GM10266 (cell line): ENCODE results near the gene PRMT9.

Source experiments
- DNase-seq: peaks from one replicate; pipeline ENCODE4 v3.0.0; 2012; ENCODE audit errors: extremely low spot score
- CTCF ChIP-seq: IDR thresholded peaks from 2 replicates; pipeline ENCODE4 v1.5.1; 2012; ENCODE audit warnings: mild to moderate bottlenecking, low read depth; ENCODE audit not compliant: control insufficient read depth, insufficient read depth; ENCODE audit errors: missing control alignments

PRMT9 gene

GRCh38 chr4:147724468-147725201 lies 40.7 kb upstream of the PRMT9 start:
- DNase-seq, result no peak
- no peak for TF ChIP-seq CTCF

DNA sequence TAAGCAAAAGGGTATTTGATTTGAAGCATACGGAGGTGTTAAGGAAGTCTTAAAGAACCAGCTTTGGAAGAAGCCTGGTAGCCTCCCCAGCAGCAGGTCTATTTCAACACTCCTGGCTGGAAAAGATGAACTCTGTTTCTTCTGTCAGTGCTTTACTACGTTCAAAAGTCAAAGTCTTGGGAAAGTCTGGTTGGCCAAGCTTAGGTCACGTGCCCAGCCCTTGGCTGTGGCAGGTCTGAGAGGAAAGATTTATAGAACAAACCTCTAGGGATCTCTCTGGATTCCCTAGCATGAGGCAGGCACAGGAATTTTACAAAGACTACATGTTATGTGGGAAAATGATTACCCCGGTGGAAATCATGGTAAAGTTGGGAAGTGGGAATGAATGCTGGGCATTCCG lies 39.4 kb upstream of the PRMT9 start:
- TF ChIP-seq CTCF, result no peak
- no peak for DNase-seq

GRCh38 chr4:147717878-147718277 lies 33.9 kb upstream of the PRMT9 start:
- TF ChIP-seq CTCF, result no peak
- peak; percentile 47 for DNase-seq

DNA sequence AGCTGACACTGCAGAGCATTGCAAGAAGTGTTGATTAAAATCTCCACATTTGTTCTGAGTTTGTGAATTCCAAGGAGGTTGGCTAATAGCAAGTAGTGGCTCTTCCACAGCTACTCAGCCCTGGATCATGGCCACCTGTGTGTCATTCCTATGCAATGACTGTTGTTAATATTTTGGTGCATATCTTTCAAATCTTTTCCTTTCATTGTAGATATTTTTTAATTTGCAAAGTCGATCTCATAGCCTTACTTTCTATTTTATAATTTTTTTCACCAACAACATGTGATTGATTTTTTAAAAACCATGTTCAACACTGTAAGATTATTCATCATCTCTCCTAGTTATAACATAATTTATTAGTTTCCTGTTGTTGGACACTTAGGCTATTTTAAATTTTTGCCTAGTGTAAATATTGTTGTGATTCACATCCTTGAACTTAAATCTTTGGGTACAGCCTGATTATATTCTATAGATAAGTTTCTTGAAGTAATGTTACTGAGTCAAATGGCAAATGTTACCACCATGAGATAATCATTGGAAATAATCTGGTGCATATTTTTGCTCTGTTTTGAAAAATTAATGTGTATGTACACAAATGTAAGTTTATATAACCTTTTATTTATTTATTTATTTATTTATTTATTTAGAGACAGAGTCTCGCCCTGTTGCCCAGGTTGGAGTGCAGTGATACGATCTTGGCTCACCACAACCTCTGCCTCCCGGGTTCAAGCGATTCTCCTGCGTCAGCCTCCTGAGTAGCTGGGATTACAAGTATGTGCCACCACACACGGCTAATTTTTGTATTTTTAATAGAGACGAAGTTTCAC lies 30.8 kb upstream of the PRMT9 start:
- TF ChIP-seq CTCF, result no peak
- no peak for DNase-seq

DNA sequence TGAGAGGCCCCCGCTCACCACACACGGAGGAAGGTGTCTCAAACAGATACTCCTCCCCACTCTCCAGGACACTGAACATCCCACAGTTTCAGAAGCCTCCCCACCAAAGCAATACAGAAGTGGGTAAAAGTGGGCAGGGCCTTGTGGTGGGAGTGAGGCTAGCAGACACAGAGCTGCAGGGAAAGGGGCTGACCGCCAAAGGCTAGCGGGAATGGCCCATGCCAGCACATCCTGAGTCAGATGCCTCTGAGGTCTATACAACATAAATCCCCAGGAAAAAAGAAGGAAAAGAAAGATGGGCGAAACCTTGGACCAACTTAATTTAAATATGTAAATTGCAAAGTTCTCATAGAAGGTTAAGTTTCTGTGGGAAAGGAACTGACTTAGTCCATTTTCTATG lies 26.0 kb upstream of the PRMT9 start:
- no peak for TF ChIP-seq CTCF
- no peak for DNase-seq

DNA sequence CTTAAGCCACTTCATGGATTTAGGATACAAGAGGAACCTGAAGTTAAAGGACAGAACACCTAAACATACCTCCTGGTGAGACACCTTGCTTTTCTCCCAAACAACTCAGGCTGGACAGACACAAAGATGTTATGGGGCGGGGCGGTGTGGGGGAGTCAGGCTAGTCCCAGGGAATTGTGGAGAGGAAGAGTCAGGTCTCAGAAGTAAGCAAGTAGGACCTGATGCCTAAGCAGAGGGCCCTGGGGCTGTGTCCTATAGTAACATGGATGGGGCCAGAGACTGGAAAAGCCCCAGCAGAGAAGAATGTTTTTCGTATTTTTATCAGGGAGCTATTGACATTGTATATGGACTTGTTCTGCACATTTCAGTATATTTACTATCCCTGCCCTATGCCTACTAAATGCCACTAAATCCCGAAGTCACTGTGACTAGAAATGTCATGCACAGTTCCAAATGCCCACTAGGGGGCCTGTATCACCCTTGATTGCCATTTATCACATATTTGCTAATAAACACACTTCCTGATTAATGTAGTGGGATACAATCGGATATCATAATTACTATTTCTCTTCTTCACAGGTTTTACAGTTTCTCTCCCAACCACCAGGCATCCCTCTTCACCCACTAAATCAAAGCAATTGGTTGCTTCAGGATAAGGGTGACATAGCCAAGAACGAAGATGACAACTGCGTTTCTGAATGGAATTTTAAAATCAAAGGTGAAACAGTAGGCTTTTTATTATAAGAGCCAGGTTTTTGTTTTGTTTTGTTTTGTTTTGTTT lies 24.1 kb upstream of the PRMT9 start:
- peak; percentile 37 for DNase-seq
- TF ChIP-seq CTCF, result peak; percentile 81
